GM21825 (cell line): Measurements from ENCODE around the gene ITGA2B.

Source experiments
- ATAC-seq: cut with Tn5 transposase; IDR thresholded peaks from one replicate; pipeline ENCODE4 v1.9.1; 2021; ENCODE audit warnings: mild to moderate bottlenecking, moderate library complexity; ENCODE audit not compliant: unreplicated experiment

The ITGA2B gene

GRCh38 chr17:44389281-44389680 lies at the start of gene ITGA2B:
Gene ITGA2B, minus strand, starts transcription at chr17:44389649. Its CDS starts 176 bp downstream, at chr17:44389473.
- no peak for ATAC-seq

- no peak for ATAC-seq
These were observed 49.7 kb upstream of the ITGA2B start for GRCh38 chr17:44439168-44439567.

GRCh38 chr17:44438636-44439035 lies 49.2 kb upstream of the ITGA2B start:
- ATAC-seq, result no peak

GRCh38 chr17:44436336-44436735 lies 46.9 kb upstream of the ITGA2B start:
- no peak for ATAC-seq

- no peak for ATAC-seq
These were observed 43.1 kb upstream of the ITGA2B start for GRCh38 chr17:44432254-44433157.

- no peak for ATAC-seq
These were observed 35.5 kb upstream of the ITGA2B start for GRCh38 chr17:44424828-44425461.

- ATAC-seq, result no peak
These were observed 28.1 kb upstream of the ITGA2B start for GRCh38 chr17:44417553-44417952.

- no peak for ATAC-seq
These were observed 27.3 kb upstream of the ITGA2B start for GRCh38 chr17:44416558-44417289.

- no peak for ATAC-seq
These were observed 25.1 kb upstream of the ITGA2B start for GRCh38 chr17:44414394-44415155.

GRCh38 chr17:44409309-44410028 lies 20.0 kb upstream of the ITGA2B start:
- no peak for ATAC-seq

- ATAC-seq, result no peak
These were observed 19.3 kb upstream of the ITGA2B start for GRCh38 chr17:44408786-44409185.

GRCh38 chr17:44402564-44403172 lies 13.2 kb upstream of the ITGA2B start:
- peak; percentile 71 for ATAC-seq

- ATAC-seq, result no peak
These were observed 10.9 kb upstream of the ITGA2B start for GRCh38 chr17:44400226-44400847.

- no peak for ATAC-seq
These were observed 9.5 kb upstream of the ITGA2B start for GRCh38 chr17:44398692-44399691.

GRCh38 chr17:44397479-44398440 lies 8.3 kb upstream of the ITGA2B start:
- ATAC-seq, result no peak

- ATAC-seq, result no peak
These were observed 7.5 kb upstream of the ITGA2B start for GRCh38 chr17:44396946-44397345.

- ATAC-seq, result no peak
These were observed 5.4 kb upstream of the ITGA2B start for GRCh38 chr17:44394833-44395232.
